Ovary (tissue), 3 donors: ENCODE measurements around the gene DGKI.

Experiments used
- CTCF ChIP-seq, 3 donors: fragments of 450-650 bp in 2 of 3; fragments of 200-600 bp in 1 of 3; IDR thresholded peaks; one replicate each; pipeline versions ENCODE4 v1.5.1 to v1.8.0; 2016 to 2022; ENCODE audit warnings: antibody characterized with exemption in 3 of 3, mild to moderate bottlenecking in 1 of 3
- EP300 ChIP-seq: sonication (generic); formaldehyde crosslinking; IDR thresholded peaks from one replicate; pipeline ENCODE4 v1.6.1; 2017; ENCODE audit warnings: antibody characterized with exemption
- POLR2A ChIP-seq: fragments of 450-650 bp; IDR thresholded peaks from one replicate; pipeline ENCODE4 v1.6.1; 2017; ENCODE audit warnings: antibody characterized with exemption, mild to moderate bottlenecking, moderate library complexity
- donor health status: DM: no; HTN: no; CAD: no.

- TF ChIP-seq CTCF (IDR thresholded peaks at IDR 0.05) (no peak), POLR2A (no peak), EP300 (no peak)
These were observed 151.3 kb downstream of the DGKI start for GRCh38 chr7:137695494-137695893.
